HG02763 (cell line): ENCODE results near the gene ELFN2.

Source experiments
- ATAC-seq: cut with Tn5 transposase; IDR thresholded peaks from one replicate; pipeline ENCODE4 v1.9.1; 2021; ENCODE audit warnings: mild to moderate bottlenecking, moderate library complexity; ENCODE audit not compliant: unreplicated experiment

Gene ELFN2

GRCh38 chr22:37454857-37455686, 27.8 kb upstream of the ELFN2 start:
- ATAC-seq = no peak

GRCh38 chr22:37453696-37454095, 26.4 kb upstream of the ELFN2 start:
- ATAC-seq = no peak

- no peak for ATAC-seq
Measured at GRCh38 chr22:37451218-37451617, 23.9 kb upstream of the ELFN2 start.

- ATAC-seq = no peak
Measured at GRCh38 chr22:37449331-37450001, 22.2 kb upstream of the ELFN2 start.

- ATAC-seq = no peak
Measured at GRCh38 chr22:37448516-37449127, 21.3 kb upstream of the ELFN2 start.

GRCh38 chr22:37445501-37445900, 18.2 kb upstream of the ELFN2 start:
- no peak for ATAC-seq

GRCh38 chr22:37443977-37444376, 16.7 kb upstream of the ELFN2 start:
- ATAC-seq = no peak

GRCh38 chr22:37443086-37443485, 15.8 kb upstream of the ELFN2 start:
- ATAC-seq = no peak

GRCh38 chr22:37442537-37442936, 15.3 kb upstream of the ELFN2 start:
- no peak for ATAC-seq

GRCh38 chr22:37442135-37442534, 14.9 kb upstream of the ELFN2 start:
- no peak for ATAC-seq

GRCh38 chr22:37440875-37441274, 13.6 kb upstream of the ELFN2 start:
- ATAC-seq = no peak

- no peak for ATAC-seq
Measured at GRCh38 chr22:37439347-37439746, 12.1 kb upstream of the ELFN2 start.

GRCh38 chr22:37435970-37436603, 8.8 kb upstream of the ELFN2 start:
- no peak for ATAC-seq

- no peak for ATAC-seq
Measured at GRCh38 chr22:37433786-37434185, 6.5 kb upstream of the ELFN2 start.

- no peak for ATAC-seq
Measured at GRCh38 chr22:37432708-37433054, 5.4 kb upstream of the ELFN2 start.

GRCh38 chr22:37431801-37432707, 4.8 kb upstream of the ELFN2 start:
- no peak for ATAC-seq

- ATAC-seq = no peak
Measured at GRCh38 chr22:37431366-37431765, 4.1 kb upstream of the ELFN2 start.

GRCh38 chr22:37430941-37431340, 3.7 kb upstream of the ELFN2 start:
- no peak for ATAC-seq

- no peak for ATAC-seq
Measured at GRCh38 chr22:37428649-37429586, 1.6 kb upstream of the ELFN2 start.
